Mesodermal cell (in vitro differentiated cells): ENCODE measurements around the gene PGBD5.

Source experiments
- H3K27ac ChIP-seq: 2 replicates; pipeline ENCODE4 v1.7.0; 2013; ENCODE audit warnings: mild to moderate bottlenecking, low read depth, low read length, moderate library complexity; ENCODE audit not compliant: severe bottlenecking
- H3K36me3 ChIP-seq: 2 replicates; pipeline ENCODE4 v1.7.1; 2013; ENCODE audit warnings: mild to moderate bottlenecking, low read length, moderate library complexity; ENCODE audit not compliant: control insufficient read depth, insufficient read depth
- H3K4me1 ChIP-seq: one replicate; pipeline ENCODE4 v1.7.1; 2013; ENCODE audit warnings: mild to moderate bottlenecking, low read length; ENCODE audit not compliant: insufficient read depth, control insufficient read depth, poor library complexity, severe bottlenecking
- H3K4me3 ChIP-seq: 2 replicates; pipeline ENCODE4 v1.7.0; 2013; ENCODE audit warnings: low read length, control low read depth, mild to moderate bottlenecking; ENCODE audit not compliant: insufficient read depth, poor library complexity, severe bottlenecking; ENCODE audit errors: extremely low read depth
- H3K9me3 ChIP-seq: 2 replicates; pipeline ENCODE4 v1.7.1; 2013; ENCODE audit warnings: mild to moderate bottlenecking, low read length, moderate library complexity; ENCODE audit not compliant: control insufficient read depth
- WGBS, 2 experiments: methylation state at CpG; one replicate each; pipeline ENCODE4 v1.1.5; 2013; ENCODE audit warnings: missing lambda C conversion rate in 2 of 2; ENCODE audit not compliant: insufficient coverage in 2 of 2; 5-methylcytosine and 5-hydroxymethylcytosine counted together

Gene PGBD5

DNA sequence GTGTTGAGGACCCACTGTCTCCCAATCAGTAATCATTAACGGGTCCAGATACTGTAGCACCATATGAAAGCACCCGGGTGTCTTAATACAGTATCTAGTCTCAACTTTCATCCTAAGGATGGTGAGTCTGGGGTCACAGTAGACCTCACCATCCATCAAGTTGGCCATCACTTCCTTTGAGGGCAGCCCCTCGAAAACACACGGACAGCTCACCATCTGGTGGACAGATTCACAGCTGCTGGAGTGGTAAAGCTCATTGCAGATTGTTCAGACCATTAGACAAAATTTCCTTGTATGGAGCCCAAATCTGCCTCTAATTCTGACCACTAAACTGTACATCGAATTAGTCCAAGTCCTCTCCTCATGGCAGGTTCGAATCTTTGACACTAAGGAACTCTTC, 123.1 kb downstream of the PGBD5 start:
- no peak overlapping the region for H3K4me3 ChIP-seq
- no peaks in the 10 kb centered on the region for H3K36me3 ChIP-seq
- no peaks in the 10 kb centered on the region for H3K9me3 ChIP-seq
- no peak overlapping the region for H3K27ac ChIP-seq
- H3K4me1 ChIP-seq, result no peaks in the 10 kb centered on the region
- WGBS, 2 experiments, result 90 to 93% methylated on average over 6 of the region's 6 CpGs

DNA sequence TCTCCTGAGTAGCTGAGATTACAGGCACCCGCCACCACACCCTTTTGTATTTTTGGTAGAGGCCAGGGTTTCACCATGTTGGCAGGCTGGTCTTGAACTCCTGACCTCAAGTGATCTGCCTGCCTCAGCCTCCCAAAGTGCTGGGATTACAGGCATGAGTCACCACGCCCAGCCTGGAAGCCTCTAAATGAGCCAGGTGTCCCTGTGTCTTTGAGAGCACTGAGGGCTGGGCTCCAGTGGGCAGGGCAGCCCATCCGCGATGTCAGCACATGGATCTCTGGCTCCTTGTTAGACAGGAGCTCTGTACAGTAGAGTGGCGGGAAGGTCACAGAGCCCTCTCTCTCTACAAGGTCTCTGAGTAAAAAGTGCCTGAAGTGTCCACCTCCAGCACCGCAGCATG, 124.3 kb downstream of the PGBD5 start:
- Histone ChIP-seq H3K4me3 (no peak overlapping the region), H3K9me3 (no peaks in the 10 kb centered on the region), H3K4me1 (no peaks in the 10 kb centered on the region), H3K36me3 (no peaks in the 10 kb centered on the region), H3K27ac (no peak overlapping the region)
- WGBS, 2 experiments, result 89 to 96% methylated on average over 6 of the region's 6 CpGs

DNA sequence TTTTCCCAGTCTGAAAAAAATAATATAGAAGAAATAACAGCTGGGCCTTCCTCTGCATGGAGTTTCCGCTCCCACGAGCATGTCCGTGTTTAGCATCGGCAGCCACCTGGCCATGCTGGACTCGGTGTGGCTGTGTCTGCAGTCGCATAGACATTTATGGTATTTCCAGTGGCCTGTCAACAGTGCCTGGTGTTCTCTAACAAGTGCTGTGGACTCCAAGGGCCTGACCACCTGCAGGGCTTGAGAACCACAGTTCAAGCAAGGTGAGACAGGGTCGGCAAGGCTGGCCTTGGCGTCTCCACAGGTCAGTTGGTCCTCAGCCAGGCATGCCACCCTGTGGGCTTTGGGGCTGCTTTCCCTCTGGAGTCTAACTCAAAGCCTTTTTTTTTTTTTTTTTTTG, 124.8 kb downstream of the PGBD5 start:
- H3K9me3 ChIP-seq, result no peaks in the 10 kb centered on the region
- no peaks in the 10 kb centered on the region for H3K4me1 ChIP-seq
- no peaks in the 10 kb centered on the region for H3K36me3 ChIP-seq
- no peak overlapping the region for H3K27ac ChIP-seq
- no peak overlapping the region for H3K4me3 ChIP-seq
- WGBS, 2 experiments, result 94% methylated on average over 8 of the region's 8 CpGs

DNA sequence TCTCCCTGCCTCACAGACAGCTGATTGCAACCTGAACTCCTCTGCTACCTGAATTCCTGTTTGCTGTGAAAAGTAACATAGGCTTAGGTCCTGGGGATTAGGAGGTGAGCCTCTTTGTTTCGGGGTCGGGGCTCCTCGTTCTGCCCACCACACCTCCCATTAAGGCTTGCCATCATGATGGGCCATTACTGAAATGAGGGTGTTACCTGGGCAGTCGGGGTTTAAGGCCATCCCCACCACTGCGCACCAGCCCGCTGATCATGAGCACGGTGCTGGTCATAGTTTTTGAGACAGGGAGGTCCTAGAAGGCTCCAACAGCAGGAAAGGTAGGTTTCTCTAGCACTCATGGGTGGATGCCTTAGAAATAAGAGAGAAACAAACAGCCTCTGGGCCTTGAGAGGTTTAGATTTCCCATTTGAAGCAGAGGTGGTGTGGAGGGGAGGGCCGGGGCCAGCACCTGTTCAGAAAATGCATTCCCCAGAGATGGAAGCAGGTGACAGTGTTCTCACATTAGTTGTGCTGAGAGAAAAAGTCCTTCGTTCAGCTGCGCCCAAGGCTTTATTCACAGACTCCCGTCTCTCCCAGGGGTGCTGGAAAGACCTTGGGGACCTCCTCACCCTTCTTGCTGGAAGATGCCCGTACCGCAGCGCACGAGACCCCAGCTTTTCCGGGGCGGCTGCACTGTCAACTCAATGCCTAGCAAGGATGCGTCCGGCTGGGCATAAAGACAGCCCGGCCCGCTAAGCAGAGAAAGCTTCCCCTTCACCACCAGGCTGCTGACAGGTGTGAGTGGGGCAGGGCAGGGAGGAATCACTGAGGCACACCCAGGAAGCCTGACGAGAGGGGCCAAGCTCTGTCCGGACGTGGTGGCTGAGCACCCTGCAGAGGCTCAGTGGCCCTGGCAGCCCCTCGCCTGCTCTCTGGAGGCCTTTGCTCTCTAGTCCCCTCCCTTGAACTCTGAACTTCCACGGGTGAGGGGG, 125.5 kb downstream of the PGBD5 start:
- H3K36me3 ChIP-seq, result no peaks in the 10 kb centered on the region
- WGBS, 2 experiments, result 91 to 94% methylated on average over 11 to 20 of the region's 26 CpGs
- H3K9me3 ChIP-seq, result no peaks in the 10 kb centered on the region
- H3K4me1 ChIP-seq, result no peaks in the 10 kb centered on the region
- H3K4me3 ChIP-seq, result no peak overlapping the region
- H3K27ac ChIP-seq, result no peak overlapping the region

DNA sequence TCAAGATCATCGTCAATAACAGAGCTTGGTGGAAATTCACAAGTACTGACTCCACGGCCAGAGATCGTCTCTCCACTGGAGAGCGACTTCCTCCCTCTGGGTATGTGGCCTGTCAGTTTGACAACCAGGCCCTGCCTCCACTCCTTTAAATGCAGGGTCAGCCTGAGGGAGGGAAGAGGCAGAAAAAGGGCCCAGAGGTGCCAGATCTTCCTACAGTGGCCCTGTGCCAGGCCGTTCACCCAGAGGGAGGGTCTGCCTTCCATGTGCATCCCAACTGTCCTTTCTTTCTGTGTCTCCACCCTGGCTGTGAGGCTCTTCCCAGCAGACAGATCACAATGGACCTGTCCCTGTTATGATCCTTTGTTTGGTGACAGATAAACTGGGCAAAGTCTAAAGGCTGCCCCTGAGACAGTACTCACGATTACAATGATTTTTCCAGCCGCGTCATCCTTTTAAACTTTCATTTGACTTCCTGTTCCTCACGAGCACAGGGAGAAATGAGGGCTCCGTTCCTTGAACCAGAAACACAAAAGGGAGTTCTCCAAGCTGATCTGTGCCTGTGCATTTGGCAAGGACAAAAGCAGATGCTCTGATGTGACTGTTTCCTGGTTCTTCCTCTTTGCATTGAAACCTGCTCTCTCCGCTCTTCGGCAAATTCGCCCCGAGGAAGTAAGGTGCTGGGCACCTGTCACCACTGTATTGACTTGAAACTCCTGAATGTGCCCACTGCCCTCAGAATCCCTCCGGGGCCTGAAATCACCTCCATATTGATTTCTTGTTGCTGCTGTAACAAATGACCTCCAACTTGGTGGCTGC, 126.7 kb downstream of the PGBD5 start:
- WGBS, 2 experiments, result 87 to 93% methylated on average over 13 to 15 of the region's 15 CpGs
- Histone ChIP-seq H3K36me3 (no peaks in the 10 kb centered on the region), H3K9me3 (no peaks in the 10 kb centered on the region), H3K4me1 (no peaks in the 10 kb centered on the region), H3K27ac (no peak overlapping the region), H3K4me3 (no peak overlapping the region)

DNA sequence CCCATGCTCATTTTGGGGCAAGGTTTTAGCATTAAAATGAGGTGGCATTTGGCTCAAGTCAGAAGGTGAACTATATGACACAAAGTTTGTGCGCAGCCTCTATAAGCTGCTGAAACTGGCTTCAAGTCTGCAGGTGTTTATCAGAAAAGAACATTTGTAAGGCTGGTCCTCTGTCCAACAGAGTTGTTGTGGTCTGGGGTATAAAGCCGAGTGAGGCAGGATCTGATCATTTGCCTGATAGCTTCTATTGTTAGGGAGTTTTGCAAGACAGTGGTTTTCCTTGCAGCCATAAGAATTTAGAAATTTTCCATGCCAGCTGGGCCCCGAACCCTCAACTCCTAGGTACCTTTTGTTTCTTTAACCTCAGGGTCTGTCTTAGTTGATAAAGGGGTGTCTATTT, 130.8 kb downstream of the PGBD5 start:
- WGBS, 2 experiments, result 75 to 100% methylated on average over 1 to 2 of the region's 3 CpGs
- Histone ChIP-seq H3K4me3 (no peak overlapping the region), H3K9me3 (no peaks in the 10 kb centered on the region), H3K27ac (no peak overlapping the region), H3K36me3 (no peaks in the 10 kb centered on the region), H3K4me1 (no peaks in the 10 kb centered on the region)

DNA sequence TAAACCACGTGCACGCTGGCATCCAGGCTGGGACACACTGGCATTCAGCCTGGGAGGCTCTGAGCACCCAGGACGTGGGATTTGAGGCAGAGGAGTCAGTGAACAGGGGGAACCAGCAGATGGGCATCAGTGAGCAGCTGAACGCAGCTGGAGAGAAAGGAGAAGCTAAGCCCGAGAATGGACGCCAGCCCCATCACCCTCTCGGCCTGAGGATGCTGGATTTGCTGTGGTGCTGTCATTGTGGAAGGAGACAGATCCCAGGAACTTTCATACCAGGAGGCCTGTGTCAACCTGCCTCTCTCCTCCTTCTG, 132.8 kb downstream of the PGBD5 start:
- no peaks in the 10 kb centered on the region for H3K36me3 ChIP-seq
- WGBS, 2 experiments, result 76 to 77% methylated on average over 5 to 7 of the region's 7 CpGs
- no peak overlapping the region for H3K4me3 ChIP-seq
- H3K4me1 ChIP-seq, result no peaks in the 10 kb centered on the region
- no peak overlapping the region for H3K27ac ChIP-seq
- no peaks in the 10 kb centered on the region for H3K9me3 ChIP-seq

DNA sequence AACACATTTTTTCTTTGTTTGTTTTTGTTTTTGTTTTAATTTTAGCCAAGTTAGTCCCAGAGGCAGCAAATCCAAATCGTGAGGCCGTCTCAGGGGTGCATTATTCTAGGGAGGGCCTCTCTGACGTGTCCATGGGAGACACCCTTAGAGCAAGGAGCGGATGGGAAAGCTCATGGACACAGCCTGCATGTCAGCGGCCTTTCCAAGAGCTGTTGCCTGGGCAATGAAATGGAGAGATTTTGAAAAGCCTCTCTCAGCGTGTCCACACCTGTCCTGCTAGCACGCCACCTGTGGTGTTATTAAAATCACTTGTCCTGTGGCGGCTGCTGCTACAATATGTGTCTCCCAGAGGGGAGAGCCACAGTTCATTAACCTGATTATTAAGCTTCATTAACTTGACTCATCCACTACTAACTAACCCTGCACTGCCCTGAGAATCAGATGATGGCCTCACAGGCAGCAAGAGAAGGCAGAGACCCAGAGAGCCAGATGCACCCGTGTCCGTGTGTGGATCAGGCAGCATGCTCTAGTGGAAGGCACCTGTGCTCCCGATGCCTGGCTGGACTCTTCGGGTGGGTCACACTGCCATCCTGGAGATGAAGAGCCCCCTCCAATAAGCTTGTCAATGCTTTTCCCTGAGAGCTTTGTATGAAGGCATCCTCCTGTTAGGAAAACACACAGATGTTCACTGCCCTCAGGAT, 133.3 kb downstream of the PGBD5 start:
- 72 to 77% methylated on average over 10 to 12 of the region's 12 CpGs for WGBS, 2 experiments

DNA sequence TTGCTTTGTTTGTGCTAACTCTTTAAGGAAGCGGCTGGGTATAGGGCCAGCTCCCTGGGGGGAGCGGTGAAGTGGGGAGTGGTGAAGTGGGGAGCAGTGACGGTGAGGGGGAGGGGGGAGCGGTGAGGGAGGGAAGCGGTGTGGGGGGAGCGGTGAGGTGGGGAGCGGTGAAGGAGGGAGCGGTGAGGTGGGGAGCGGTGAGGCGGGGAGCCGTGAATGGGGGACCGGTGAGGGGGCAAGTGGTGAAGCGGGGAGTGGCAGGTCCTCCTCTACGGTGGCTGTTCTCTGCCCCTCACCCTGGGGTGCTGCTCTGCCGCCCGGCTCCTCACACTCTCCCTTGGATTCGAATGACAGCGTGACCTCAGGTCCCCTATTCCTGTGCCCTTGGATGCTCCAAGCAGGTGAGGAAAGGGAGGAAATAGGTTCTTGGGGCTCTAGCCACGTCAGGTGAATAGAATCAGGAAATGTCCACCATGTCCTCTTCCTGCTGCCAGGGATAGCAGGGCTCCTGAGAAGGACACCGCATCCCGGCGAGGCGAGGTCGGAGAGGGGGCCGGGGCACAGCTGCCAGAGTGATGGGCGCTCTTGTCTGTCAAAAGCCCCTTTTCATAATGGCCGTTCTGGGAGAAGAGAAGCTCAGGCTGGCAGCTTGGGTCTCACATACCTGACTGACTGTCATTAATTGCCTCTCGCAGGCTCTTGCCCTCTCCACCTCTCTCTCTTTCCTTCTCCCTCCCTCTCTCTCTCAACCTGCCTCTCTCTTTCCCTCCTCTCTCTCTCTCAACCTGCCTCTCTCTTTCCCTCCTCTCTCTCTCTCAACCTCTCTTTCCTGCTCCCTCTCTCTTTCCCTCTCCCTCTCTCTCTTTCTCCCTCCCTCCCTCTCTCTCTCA, 134.2 kb downstream of the PGBD5 start:
- no peaks in the 10 kb centered on the region for H3K4me1 ChIP-seq
- no peaks in the 10 kb centered on the region for H3K9me3 ChIP-seq
- WGBS, 2 experiments, result 67 to 88% methylated on average over 15 to 24 of the region's 28 CpGs
- H3K36me3 ChIP-seq, result no peaks in the 10 kb centered on the region
- H3K4me3 ChIP-seq, result no peak overlapping the region
- no peak overlapping the region for H3K27ac ChIP-seq

More for the DNA sequence above, 133.3 kb downstream of the PGBD5 start:
- no peaks in the 10 kb centered on the region for H3K9me3 ChIP-seq
- H3K36me3 ChIP-seq, result no peaks in the 10 kb centered on the region
- H3K4me1 ChIP-seq, result no peaks in the 10 kb centered on the region
- no peak overlapping the region for H3K27ac ChIP-seq
- no peak overlapping the region for H3K4me3 ChIP-seq

DNA sequence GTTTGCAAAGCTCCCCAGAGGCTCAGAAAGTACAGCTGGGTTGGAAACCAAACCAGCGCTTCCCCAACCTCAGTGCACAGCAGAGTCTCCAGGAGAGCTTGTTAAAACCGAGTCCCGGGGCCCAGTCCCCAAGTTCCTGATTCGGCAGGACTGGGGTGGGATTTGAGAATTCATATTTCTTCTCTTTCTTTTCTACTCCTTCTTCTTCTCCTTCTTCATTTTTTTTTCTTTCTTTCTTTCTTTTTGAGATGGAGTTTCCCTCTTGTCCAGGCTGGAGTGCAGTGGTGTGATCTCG, 136.8 kb downstream of the PGBD5 start:
- Histone ChIP-seq H3K27ac (no peak overlapping the region), H3K9me3 (no peaks in the 10 kb centered on the region)
- 92 to 100% methylated on average over 1 to 3 of the region's 5 CpGs for WGBS, 2 experiments

More for the DNA sequence above, 136.8 kb downstream of the PGBD5 start:
- peaks cover 4% of the 10 kb centered on the region for H3K36me3 ChIP-seq
- no peak overlapping the region for H3K4me3 ChIP-seq
- H3K4me1 ChIP-seq, result no peaks in the 10 kb centered on the region
